GM12872 (cell line): ENCODE results near the gene GRM4.

ENCODE experiments used
- CTCF ChIP-seq: IDR thresholded peaks from 3 replicates; pipeline ENCODE4 v1.5.1; 2011; ENCODE audit warnings: low read depth, mild to moderate bottlenecking, low read length, moderate library complexity; ENCODE audit not compliant: insufficient read depth

Gene GRM4

GRCh38 chr6:34001706-34002621, 143.9 kb downstream of the GRM4 start:
- no peak for TF ChIP-seq CTCF

DNA sequence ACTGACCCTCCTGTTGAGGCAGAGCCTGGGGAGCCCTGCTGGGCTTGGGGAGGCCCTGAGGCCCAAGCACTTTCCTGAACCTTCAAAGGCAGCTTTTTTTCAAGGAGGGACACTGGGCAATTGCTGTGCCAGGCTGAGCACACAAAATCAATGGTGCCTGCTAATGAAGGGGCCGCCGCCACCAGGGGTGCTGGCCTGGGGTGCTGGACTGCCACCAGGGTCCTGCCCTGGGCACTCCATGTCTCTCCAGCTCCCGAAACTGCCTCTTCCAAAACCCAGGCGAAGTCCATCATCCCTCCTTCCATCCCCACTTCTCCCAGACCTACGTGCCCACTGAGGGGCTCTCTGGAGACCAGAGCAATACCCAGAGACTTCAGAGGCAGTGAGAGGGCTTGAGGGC, 145.6 kb downstream of the GRM4 start:
- no peak for TF ChIP-seq CTCF

DNA sequence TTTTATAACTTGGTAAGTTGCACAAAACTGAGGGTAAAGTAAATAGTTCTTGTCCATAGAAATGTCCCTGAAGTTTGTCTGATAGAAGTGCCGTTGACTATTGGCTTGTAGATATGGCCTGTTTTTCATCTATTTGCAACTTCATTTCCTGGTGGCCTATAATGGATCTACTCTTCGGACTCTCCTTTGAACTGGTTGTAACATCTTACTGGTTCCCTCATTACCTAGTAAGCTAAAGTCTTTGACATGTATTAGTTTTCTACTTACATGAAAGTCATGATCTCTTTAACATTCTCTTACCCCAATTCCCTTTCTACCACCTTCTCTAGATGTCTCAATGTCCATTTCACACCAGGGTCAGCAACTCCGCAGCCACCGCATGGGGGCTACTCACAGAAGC, 146.3 kb downstream of the GRM4 start:
- no peak for TF ChIP-seq CTCF

DNA sequence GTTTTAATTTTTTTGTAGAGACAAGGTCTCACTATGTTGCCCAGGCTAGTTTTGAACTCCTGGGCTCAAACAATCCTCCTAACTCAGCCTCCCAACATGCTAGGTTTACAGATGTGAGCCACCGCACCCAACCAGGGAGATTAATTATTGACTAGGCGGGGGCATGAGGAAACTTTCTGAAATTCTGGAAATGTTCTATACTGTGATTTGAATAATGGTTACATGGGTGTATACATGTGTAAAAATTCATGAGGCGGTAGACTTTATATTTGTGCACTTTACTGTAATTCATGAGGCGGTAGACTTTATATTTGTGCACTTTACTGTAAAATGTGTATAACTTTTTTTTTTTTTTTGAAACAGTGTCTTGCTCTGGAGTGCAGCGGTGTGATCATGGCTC, 147.2 kb downstream of the GRM4 start:
- no peak for TF ChIP-seq CTCF

GRCh38 chr6:33997265-33997664, 148.6 kb downstream of the GRM4 start:
- no peak for TF ChIP-seq CTCF

GRCh38 chr6:33996120-33996475, 149.8 kb downstream of the GRM4 start:
- TF ChIP-seq CTCF = no peak

DNA sequence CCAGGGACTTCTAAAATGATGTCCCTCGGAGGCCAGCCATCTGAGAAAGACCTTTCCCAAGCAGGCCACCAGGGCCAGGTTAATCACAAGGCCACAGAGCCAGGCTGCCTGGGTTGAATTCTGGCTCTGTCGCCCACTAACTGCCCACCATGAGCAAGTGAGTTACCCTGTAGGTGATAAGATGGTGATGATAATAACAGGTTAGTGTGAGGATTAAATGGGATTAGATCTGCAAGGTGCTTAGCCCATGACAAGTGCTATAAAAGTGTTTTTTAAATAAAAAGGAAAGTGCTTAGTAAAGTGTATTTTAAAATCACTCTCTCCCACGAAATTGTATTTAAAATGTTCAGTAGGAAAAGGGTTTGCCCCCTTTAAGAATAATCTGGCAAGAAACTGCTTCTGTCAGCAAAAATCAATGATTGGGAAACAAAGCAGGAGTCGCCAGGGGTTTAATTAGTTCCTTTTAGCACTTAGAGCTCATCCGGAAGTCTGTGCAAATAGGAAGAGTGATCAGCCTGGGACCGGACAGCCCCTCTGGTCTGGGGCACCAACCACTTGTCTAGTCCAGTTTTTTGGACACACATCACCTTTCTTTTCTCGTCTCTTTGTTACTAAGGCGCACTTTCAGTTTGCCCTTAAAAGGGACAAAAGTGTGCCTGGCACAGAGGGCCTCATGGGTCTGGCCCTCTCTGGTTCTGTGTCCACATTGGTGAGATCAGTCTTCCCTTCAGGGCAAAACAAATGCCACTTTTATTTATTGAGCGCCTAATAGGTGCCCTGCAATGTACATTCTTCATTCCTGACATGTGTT, 150.4 kb downstream of the GRM4 start:
- TF ChIP-seq CTCF = no peak
